Endothelial cell (in vitro differentiated cells): ENCODE results near the gene THBS4. TPM values are rescaled to one million over a fixed set of nuclear protein-coding genes. Genes with fewer than 3 reads are reported as not detected.

Source experiments
- DNase-seq: peaks from one replicate; pipeline ENCODE4 v3.0.0; 2021; ENCODE audit warnings: low spot score
- H3K27ac Mint-ChIP-seq: one replicate; pipeline ENCODE4 v1.8.0; 2021; ENCODE audit warnings: mixed read lengths, inconsistent platforms; ENCODE audit not compliant: unreplicated experiment
- H3K27me3 Mint-ChIP-seq: one replicate; pipeline ENCODE4 v1.8.0; 2021; ENCODE audit warnings: mild to moderate bottlenecking, moderate library complexity, mixed read lengths, inconsistent platforms; ENCODE audit not compliant: unreplicated experiment
- H3K36me3 Mint-ChIP-seq: one replicate; pipeline ENCODE4 v1.8.0; 2021; ENCODE audit warnings: mild to moderate bottlenecking, low read depth, mixed read lengths, inconsistent platforms; ENCODE audit not compliant: unreplicated experiment
- H3K4me1 Mint-ChIP-seq: one replicate; pipeline ENCODE4 v1.8.0; 2021; ENCODE audit warnings: mild to moderate bottlenecking, mixed read lengths, inconsistent platforms; ENCODE audit not compliant: unreplicated experiment
- H3K4me3 Mint-ChIP-seq: one replicate; pipeline ENCODE4 v1.8.0; 2021; ENCODE audit warnings: mild to moderate bottlenecking, mixed read lengths, inconsistent platforms; ENCODE audit not compliant: unreplicated experiment
- H3K9me3 Mint-ChIP-seq: one replicate; pipeline ENCODE4 v1.8.0; 2021; ENCODE audit warnings: mixed read lengths, inconsistent platforms; ENCODE audit not compliant: unreplicated experiment
- total RNA-seq: library from RNA; stranded (reverse); fragmentation: NEBNext Ultra II Directional; extraction: Animal tissue kit (Norgen Biotek cat#: 25700); gene quantifications from one replicate; pipeline ENCODE4 v1.2.1, GENCODE V29; 2021; ENCODE audit not compliant: unreplicated experiment
- TF ChIP-seq, protein P1 (sequence below): fragments of 200-600 bp; sonication (generic); IDR thresholded peaks from one replicate; pipeline ENCODE4 v1.5.0; 2021; ENCODE audit warnings: antibody characterized with exemption; ENCODE audit not compliant: unreplicated experiment

The THBS4 gene
- total RNA-seq, 1 donor from 2014 or later, result 3.0 TPM

GRCh38 chr5:79992891-79993657 is 42.1 kb upstream of the THBS4 start:
- Mint-ChIP-seq H3K4me3 (no peak overlapping the region), H3K4me1 (peaks cover 14% of the 10 kb centered on the region), H3K36me3 (no peaks in the 10 kb centered on the region), H3K27ac (no peak overlapping the region), H3K9me3 (no peaks in the 10 kb centered on the region), H3K27me3 (no peaks in the 10 kb centered on the region)
- TF ChIP-seq, protein P1, sequence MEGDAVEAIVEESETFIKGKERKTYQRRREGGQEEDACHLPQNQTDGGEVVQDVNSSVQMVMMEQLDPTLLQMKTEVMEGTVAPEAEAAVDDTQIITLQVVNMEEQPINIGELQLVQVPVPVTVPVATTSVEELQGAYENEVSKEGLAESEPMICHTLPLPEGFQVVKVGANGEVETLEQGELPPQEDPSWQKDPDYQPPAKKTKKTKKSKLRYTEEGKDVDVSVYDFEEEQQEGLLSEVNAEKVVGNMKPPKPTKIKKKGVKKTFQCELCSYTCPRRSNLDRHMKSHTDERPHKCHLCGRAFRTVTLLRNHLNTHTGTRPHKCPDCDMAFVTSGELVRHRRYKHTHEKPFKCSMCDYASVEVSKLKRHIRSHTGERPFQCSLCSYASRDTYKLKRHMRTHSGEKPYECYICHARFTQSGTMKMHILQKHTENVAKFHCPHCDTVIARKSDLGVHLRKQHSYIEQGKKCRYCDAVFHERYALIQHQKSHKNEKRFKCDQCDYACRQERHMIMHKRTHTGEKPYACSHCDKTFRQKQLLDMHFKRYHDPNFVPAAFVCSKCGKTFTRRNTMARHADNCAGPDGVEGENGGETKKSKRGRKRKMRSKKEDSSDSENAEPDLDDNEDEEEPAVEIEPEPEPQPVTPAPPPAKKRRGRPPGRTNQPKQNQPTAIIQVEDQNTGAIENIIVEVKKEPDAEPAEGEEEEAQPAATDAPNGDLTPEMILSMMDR, result no peak
- no peak for DNase-seq

DNA sequence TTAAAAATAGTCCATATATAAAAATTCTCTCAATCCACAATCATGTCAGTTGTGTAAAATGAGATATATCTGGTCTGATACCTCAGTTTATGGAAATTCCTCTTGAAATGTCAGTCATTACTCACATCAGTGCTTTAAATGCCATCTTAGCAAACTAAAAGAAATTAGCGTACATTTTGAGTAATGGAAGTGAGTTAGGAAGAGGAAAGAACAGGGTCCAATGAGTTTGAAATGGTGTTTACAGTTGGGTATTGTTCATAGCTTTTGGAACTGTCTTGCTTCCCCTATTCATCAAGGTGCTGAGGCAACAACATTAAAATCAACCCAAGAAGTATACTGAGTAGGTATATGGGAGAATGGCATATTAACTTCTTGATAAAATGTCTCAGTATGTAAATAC is 35.4 kb upstream of the THBS4 start:
- no peaks in the 10 kb centered on the region for H3K9me3 Mint-ChIP-seq
- DNase-seq, result no peak
- H3K27me3 Mint-ChIP-seq, result no peaks in the 10 kb centered on the region
- no peaks in the 10 kb centered on the region for H3K36me3 Mint-ChIP-seq
- TF ChIP-seq, protein P1, result no peak
- no peak overlapping the region for H3K4me3 Mint-ChIP-seq
- H3K4me1 Mint-ChIP-seq, result no peaks in the 10 kb centered on the region
- no peak overlapping the region for H3K27ac Mint-ChIP-seq

GRCh38 chr5:80002677-80003076 is 32.5 kb upstream of the THBS4 start:
- TF ChIP-seq, protein P1, result no peak
- H3K27me3 Mint-ChIP-seq, result no peaks in the 10 kb centered on the region
- no peak for DNase-seq
- no peaks in the 10 kb centered on the region for H3K9me3 Mint-ChIP-seq
- H3K36me3 Mint-ChIP-seq, result no peaks in the 10 kb centered on the region
- no peak overlapping the region for H3K4me3 Mint-ChIP-seq
- no peaks in the 10 kb centered on the region for H3K4me1 Mint-ChIP-seq
- H3K27ac Mint-ChIP-seq, result no peak overlapping the region

DNA sequence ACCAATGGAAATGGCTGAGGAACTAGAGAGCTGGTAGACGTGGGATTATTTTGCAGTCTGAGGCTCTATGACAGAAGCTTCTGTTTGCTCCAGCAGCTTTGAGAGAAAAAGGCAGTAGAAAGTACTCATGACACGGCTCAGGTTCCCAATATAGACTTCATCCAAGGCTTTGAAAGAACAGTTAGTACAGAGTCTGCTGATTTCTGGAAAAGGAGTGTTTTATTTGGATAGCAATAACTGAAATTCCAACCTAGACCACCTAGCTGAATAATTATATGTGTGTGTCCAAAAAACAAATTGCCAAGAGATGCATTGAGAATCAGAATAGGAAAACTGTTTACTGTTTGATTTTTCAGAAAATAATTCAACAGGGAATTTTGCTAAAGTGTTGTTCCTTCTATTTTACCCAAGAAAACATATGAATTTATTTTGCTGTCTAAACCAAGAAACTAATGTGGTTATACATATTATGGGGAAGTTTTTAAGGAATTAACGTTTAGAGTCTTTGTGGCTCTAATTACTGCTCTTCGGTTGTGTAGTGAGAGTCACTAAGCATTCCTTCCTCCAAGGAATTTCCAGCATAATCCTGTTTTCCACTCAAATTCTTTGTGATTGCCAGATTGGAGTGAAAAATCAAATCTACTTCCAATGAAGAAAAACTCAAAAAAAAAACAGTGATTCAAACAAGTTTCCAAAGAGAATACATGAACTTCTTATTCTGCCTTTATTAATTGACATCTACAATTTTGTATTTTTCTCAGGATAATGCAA is 26.0 kb upstream of the THBS4 start:
- no peak overlapping the region for H3K27ac Mint-ChIP-seq
- no peaks in the 10 kb centered on the region for H3K27me3 Mint-ChIP-seq
- peaks cover 3% of the 10 kb centered on the region for H3K4me1 Mint-ChIP-seq
- DNase-seq, result no peak
- TF ChIP-seq, protein P1, result no peak
- H3K9me3 Mint-ChIP-seq, result no peaks in the 10 kb centered on the region
- H3K36me3 Mint-ChIP-seq, result no peaks in the 10 kb centered on the region
- H3K4me3 Mint-ChIP-seq, result no peak overlapping the region
